DND-41 (cell line): ENCODE data around the gene DLG2.

Source experiments
- CTCF ChIP-seq: IDR thresholded peaks from 2 replicates; pipeline ENCODE4 v1.5.1; 2012; ENCODE audit warnings: borderline replicate concordance, low read length, moderate library complexity, mild to moderate bottlenecking; ENCODE audit not compliant: poor library complexity, severe bottlenecking; ENCODE audit errors: extremely low read depth
- EZH2 ChIP-seq: IDR thresholded peaks from 3 replicates; pipeline ENCODE4 v1.6.1; 2012; ENCODE audit warnings: borderline replicate concordance, low read depth, mild to moderate bottlenecking, moderate library complexity, low read length, inconsistent platforms; ENCODE audit not compliant: severe bottlenecking

DNA sequence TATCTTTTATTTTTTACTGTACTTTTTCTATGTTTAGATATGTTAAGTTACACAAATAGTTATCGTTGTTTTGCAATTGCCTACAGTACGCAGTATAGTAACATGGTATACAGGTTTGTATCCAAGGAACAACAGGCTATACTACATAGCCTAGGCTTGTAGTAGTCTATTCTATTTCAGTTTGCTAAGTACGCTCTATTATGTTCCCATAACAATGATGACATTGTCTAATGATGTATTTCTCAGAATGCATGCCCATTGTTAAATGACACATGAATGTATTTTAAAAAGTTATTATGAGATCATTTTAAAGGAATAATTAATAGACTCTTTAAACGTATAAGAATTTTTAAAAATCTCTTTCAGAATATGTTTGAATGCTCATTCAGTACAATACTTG is 1644.3 kb downstream of the DLG2 start:
- TF ChIP-seq EZH2 = no peak
- TF ChIP-seq CTCF = no peak
